Parathyroid adenoma (tissue), 2 donors: ENCODE data around the gene CHID1.

Source experiments
- H2AFZ ChIP-seq: fragments of 300-600 bp; sonication (generic); one replicate; pipeline ENCODE4 v1.7.0; 2017; ENCODE audit warnings: antibody characterized with exemption, mild to moderate bottlenecking
- H3K27ac ChIP-seq: fragments of 300-600 bp; sonication (generic); one replicate; pipeline ENCODE4 v1.7.0; 2017
- H3K27me3 ChIP-seq: fragments of 300-600 bp; sonication (generic); one replicate; pipeline ENCODE4 v1.7.0; 2017; ENCODE audit warnings: low read length; ENCODE audit not compliant: control insufficient read depth, insufficient read depth
- H3K36me3 ChIP-seq: fragments of 300-600 bp; sonication (generic); one replicate; pipeline ENCODE4 v1.7.0; 2017; ENCODE audit warnings: low read length; ENCODE audit not compliant: control insufficient read depth, insufficient read depth
- H3K4me1 ChIP-seq: fragments of 300-600 bp; sonication (generic); one replicate; pipeline ENCODE4 v1.7.0; 2017; ENCODE audit warnings: control low read depth
- H3K4me2 ChIP-seq: fragments of 300-600 bp; sonication (generic); one replicate; pipeline ENCODE4 v1.7.0; 2017; ENCODE audit warnings: low read length
- H3K4me3 ChIP-seq: fragments of 300-600 bp; sonication (generic); one replicate; pipeline ENCODE4 v1.7.0; 2017; ENCODE audit warnings: low read depth, low read length
- H3K79me2 ChIP-seq: fragments of 300-600 bp; sonication (generic); one replicate; pipeline ENCODE4 v1.7.0; 2017; ENCODE audit warnings: control low read depth
- H3K9ac ChIP-seq: fragments of 300-600 bp; sonication (generic); one replicate; pipeline ENCODE4 v1.7.0; 2017; ENCODE audit warnings: mild to moderate bottlenecking
- H3K9me3 ChIP-seq: fragments of 300-600 bp; sonication (generic); one replicate; pipeline ENCODE4 v1.7.0; 2017; ENCODE audit warnings: low read length; ENCODE audit not compliant: control insufficient read depth
- TF ChIP-seq, protein P1 (sequence below): fragments of 300-600 bp; sonication (generic); IDR thresholded peaks from one replicate; pipeline ENCODE4 v1.7.0; 2017; ENCODE audit warnings: antibody characterized with exemption, mild to moderate bottlenecking
- donor health status: primary hyperparathyroidism.

The CHID1 gene

DNA sequence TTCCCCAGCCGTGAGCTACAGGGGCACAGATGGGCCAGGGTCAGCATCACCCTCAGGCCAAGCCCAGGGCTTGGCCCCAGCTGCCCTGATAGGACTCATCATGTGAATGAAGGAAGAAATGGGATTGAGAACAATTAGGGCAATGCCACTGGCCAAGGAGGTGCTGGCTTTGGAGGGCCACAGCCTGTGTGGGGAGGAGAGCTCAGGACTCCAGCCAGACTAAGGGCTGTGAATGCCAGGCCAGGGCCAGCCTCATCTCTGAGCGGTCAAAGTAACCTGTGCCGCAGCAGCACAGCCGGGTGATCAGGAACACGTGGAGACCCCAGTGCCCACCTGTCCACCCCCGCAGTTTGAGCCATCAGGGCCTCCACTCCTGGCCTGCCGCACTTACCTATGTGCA lies 10.1 kb downstream of the CHID1 start:
- no peak overlapping the region for H3K4me2 ChIP-seq
- no peaks in the 10 kb centered on the region for H3K36me3 ChIP-seq
- no peaks in the 10 kb centered on the region for H3K79me2 ChIP-seq
- H3K9ac ChIP-seq: no peak overlapping the region
- no peaks in the 10 kb centered on the region for H3K27me3 ChIP-seq
- no peak overlapping the region for H3K4me3 ChIP-seq
- H3K4me1 ChIP-seq: no peaks in the 10 kb centered on the region
- H2AFZ ChIP-seq: no peak overlapping the region
- H3K27ac ChIP-seq: no peak overlapping the region
- TF ChIP-seq, protein P1, sequence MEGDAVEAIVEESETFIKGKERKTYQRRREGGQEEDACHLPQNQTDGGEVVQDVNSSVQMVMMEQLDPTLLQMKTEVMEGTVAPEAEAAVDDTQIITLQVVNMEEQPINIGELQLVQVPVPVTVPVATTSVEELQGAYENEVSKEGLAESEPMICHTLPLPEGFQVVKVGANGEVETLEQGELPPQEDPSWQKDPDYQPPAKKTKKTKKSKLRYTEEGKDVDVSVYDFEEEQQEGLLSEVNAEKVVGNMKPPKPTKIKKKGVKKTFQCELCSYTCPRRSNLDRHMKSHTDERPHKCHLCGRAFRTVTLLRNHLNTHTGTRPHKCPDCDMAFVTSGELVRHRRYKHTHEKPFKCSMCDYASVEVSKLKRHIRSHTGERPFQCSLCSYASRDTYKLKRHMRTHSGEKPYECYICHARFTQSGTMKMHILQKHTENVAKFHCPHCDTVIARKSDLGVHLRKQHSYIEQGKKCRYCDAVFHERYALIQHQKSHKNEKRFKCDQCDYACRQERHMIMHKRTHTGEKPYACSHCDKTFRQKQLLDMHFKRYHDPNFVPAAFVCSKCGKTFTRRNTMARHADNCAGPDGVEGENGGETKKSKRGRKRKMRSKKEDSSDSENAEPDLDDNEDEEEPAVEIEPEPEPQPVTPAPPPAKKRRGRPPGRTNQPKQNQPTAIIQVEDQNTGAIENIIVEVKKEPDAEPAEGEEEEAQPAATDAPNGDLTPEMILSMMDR: no peak
- H3K9me3 ChIP-seq: no peaks in the 10 kb centered on the region

DNA sequence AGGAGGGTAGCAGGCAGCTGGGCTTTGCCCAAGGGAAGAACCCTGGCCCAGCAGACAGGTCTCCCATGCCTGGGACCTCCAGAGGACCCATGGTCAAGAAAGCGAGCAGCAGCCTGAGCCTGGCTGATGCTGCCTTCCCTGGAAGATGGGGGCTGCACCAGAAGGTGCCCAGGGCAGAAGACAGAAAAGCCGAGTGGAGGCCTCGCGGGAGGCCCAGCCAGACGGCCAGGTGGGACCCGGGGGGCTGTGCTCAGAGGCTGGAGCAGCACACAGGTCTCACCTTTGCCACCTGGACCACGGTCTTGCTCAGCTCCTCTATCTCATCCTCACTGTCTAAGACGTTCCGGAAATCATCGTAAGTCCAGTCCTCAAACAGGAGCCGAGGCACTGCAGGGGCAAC lies 10.9 kb downstream of the CHID1 start:
- TF ChIP-seq, protein P1: no peak
- H3K9ac ChIP-seq: no peak overlapping the region

DNA sequence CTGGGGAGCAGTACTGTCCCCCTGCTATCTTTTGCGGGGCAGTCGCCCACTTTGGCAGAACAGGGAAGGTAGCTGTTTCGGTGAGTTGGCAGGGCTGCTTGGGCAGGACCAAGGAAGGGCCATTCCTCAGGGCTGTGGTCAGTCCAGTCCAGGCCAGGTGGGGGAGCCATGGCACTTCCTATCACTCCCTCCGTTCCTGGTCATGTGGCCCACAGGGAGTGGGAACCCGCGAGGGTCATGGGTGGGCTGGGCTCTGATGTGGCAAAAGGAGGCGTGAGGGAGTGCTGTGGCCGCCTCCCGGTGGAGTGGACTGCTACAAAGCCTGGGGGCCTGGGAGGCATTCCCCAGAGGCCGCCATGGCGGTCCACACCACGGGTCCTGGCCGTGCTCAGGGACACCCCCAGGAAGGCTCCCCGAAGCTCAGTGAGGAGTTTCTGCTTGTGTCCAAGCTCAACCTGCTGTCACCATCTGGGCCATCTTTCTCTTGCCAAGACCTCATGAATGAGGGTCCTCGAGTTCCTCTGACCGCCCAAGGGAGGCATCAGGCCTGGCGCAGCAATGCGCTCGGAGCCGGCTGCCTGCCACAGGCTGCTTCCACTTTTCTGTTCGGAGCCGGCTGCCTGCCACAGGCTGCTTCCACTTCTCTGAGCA lies 11.9 kb downstream of the CHID1 start:
- no peak overlapping the region for H3K4me2 ChIP-seq
- no peaks in the 10 kb centered on the region for H3K36me3 ChIP-seq
- no peaks in the 10 kb centered on the region for H3K27me3 ChIP-seq
- H3K79me2 ChIP-seq: no peaks in the 10 kb centered on the region
- H3K4me3 ChIP-seq: no peak overlapping the region
- H3K9me3 ChIP-seq: no peaks in the 10 kb centered on the region
- H3K9ac ChIP-seq: no peak overlapping the region
- H3K27ac ChIP-seq: no peak overlapping the region
- no peaks in the 10 kb centered on the region for H3K4me1 ChIP-seq
- TF ChIP-seq, protein P1: no peak
- no peak overlapping the region for H2AFZ ChIP-seq

More for the DNA sequence above, 10.9 kb downstream of the CHID1 start:
- H3K4me2 ChIP-seq: no peak overlapping the region
- H2AFZ ChIP-seq: no peak overlapping the region
- H3K27ac ChIP-seq: no peak overlapping the region
- H3K36me3 ChIP-seq: no peaks in the 10 kb centered on the region
- no peaks in the 10 kb centered on the region for H3K79me2 ChIP-seq
- H3K4me1 ChIP-seq: no peaks in the 10 kb centered on the region
- no peak overlapping the region for H3K4me3 ChIP-seq
- no peaks in the 10 kb centered on the region for H3K9me3 ChIP-seq
- no peaks in the 10 kb centered on the region for H3K27me3 ChIP-seq

DNA sequence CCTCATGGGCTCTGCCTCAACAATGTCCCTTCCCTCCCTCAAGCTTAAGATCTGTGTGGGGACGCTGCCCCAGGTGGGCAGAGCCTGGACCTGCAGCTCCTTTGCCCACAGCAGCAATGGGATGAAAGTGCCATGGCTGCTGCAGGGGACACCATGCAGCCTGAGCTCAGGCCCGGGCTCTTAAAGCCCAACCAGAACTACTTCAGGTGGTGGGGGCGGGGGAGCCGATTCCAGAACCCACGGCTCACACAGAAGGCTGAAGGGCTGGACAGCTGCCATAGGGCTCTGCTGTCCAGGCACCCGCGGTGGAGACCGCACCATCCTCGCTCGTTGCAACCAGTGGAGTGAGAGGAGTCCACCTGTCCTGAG lies 12.5 kb downstream of the CHID1 start:
- no peaks in the 10 kb centered on the region for H3K79me2 ChIP-seq
- H3K4me1 ChIP-seq: no peaks in the 10 kb centered on the region
- H3K4me3 ChIP-seq: no peak overlapping the region
- no peaks in the 10 kb centered on the region for H3K36me3 ChIP-seq
- no peak overlapping the region for H3K4me2 ChIP-seq
- no peak overlapping the region for H3K27ac ChIP-seq
- TF ChIP-seq, protein P1: no peak
- H3K9ac ChIP-seq: no peak overlapping the region
- H3K9me3 ChIP-seq: no peaks in the 10 kb centered on the region
- H3K27me3 ChIP-seq: no peaks in the 10 kb centered on the region
- H2AFZ ChIP-seq: no peak overlapping the region
